HEK293 (cell line): Measurements from ENCODE around the gene WASF3.

ENCODE experiments used
- CTCF ChIP-seq: fragments of 450-650 bp; formaldehyde crosslinking; IDR thresholded peaks from 2 replicates; pipeline ENCODE4 v1.5.1; 2016; ENCODE audit warnings: missing biosample characterization, missing genetic modification characterization
- ZBTB44 ChIP-seq: fragments of 450-650 bp; IDR thresholded peaks from 2 replicates; pipeline ENCODE4 v1.5.1; 2018; ENCODE audit warnings: missing biosample characterization, mild to moderate bottlenecking, missing genetic modification characterization
- ZBTB48 ChIP-seq: fragments of 450-650 bp; formaldehyde crosslinking; IDR thresholded peaks from 2 replicates; pipeline ENCODE4 v1.5.1; 2016; ENCODE audit warnings: missing biosample characterization, missing genetic modification characterization
- ZNF23 ChIP-seq: fragments of 450-650 bp; formaldehyde crosslinking; IDR thresholded peaks from 2 replicates; pipeline ENCODE4 v1.5.1; 2016; ENCODE audit warnings: missing biosample characterization, missing genetic modification characterization, borderline replicate concordance

DNA sequence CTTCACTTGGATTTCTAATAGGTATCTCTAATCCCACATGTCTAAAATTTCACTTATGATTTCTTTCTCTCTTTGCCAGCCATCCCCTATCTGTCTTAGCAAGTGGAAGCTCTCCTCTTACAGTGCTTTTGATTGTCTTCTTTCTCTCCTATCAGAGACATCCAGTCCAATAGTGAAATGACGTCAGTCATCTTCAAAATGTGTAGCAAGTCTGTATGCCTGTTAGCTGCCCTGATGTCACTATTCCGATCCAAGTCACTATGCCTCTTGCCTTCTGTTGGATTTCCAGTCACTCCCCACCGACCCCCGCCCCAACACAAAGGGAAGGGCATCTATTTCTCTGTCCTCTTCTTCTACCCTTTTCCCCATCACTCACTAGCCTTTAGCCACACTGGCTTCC lies 96.4 kb downstream of the WASF3 start:
- no peak for TF ChIP-seq CTCF (tag by site-specific recombination)
- TF ChIP-seq ZNF23 (tag by site-specific recombination) = no peak
- no peak for TF ChIP-seq ZBTB44 (tag by site-specific recombination)
- TF ChIP-seq ZBTB48 (tag by site-specific recombination) = no peak
